Coronary artery (tissue), 2 donors: ENCODE measurements around the gene MACROD2.

Experiments
- DNase-seq: peaks from one replicate; pipeline ENCODE4 v3.0.0-alpha.2; 2017; ENCODE audit warnings: low spot score
- H3K27ac ChIP-seq, 2 donors: fragments of 200-600 bp; sonication (generic); one replicate each; pipeline ENCODE4 v1.5.1; 2016 to 2019
- H3K4me3 ChIP-seq: fragments of 200-600 bp; sonication (generic); 2 replicates; pipeline ENCODE4 v1.5.1; 2016; ENCODE audit warnings: mild to moderate bottlenecking, moderate library complexity
- CTCF ChIP-seq: fragments of 200-600 bp; sonication (generic); IDR thresholded peaks from one replicate; pipeline ENCODE4 v1.5.1; 2019; ENCODE audit warnings: antibody characterized with exemption

Gene MACROD2

GRCh38 chr20:14055127-14055742 is 59.9 kb downstream of the MACROD2 start:
- no peak for DNase-seq
- no peak overlapping the region for H3K4me3 ChIP-seq
- TF ChIP-seq CTCF = no peak
- H3K27ac ChIP-seq = no peak overlapping the region

- Histone ChIP-seq H3K27ac (no peak overlapping the region), H3K4me3 (no peak overlapping the region)
- DNase-seq = no peak
- TF ChIP-seq CTCF = no peak
Observed at GRCh38 chr20:14062171-14062570, 66.9 kb downstream of the MACROD2 start.

GRCh38 chr20:14062786-14063185 is 67.5 kb downstream of the MACROD2 start:
- no peak overlapping the region for H3K4me3 ChIP-seq
- DNase-seq = no peak
- no peak overlapping the region for H3K27ac ChIP-seq
- TF ChIP-seq CTCF = no peak

- Histone ChIP-seq H3K4me3 (no peak overlapping the region), H3K27ac (no peak overlapping the region)
- TF ChIP-seq CTCF = no peak
- DNase-seq = no peak
Observed at GRCh38 chr20:14064333-14064732, 69.0 kb downstream of the MACROD2 start.

GRCh38 chr20:14064921-14065320 is 69.6 kb downstream of the MACROD2 start:
- DNase-seq = no peak

GRCh38 chr20:14065774-14066173 is 70.5 kb downstream of the MACROD2 start:
- Histone ChIP-seq H3K4me3 (no peak overlapping the region), H3K27ac (no peak overlapping the region)
- no peak for DNase-seq
- no peak for TF ChIP-seq CTCF

More at GRCh38 chr20:14064921-14065320, 69.6 kb downstream of the MACROD2 start:
- TF ChIP-seq CTCF = no peak
- H3K27ac ChIP-seq = no peak overlapping the region
- H3K4me3 ChIP-seq = no peak overlapping the region

- no peak overlapping the region for H3K27ac ChIP-seq
- DNase-seq = no peak
- no peak overlapping the region for H3K4me3 ChIP-seq
- TF ChIP-seq CTCF = no peak
Observed at GRCh38 chr20:14067603-14068002, 72.3 kb downstream of the MACROD2 start.
